Suprapubic skin (tissue), 4 donors: ENCODE results near the gene SPTB.

ENCODE experiments used
- EP300 ChIP-seq: sonication (generic); formaldehyde crosslinking; IDR thresholded peaks from one replicate; pipeline ENCODE4 v1.6.1; 2017; ENCODE audit warnings: antibody characterized with exemption
- POLR2A ChIP-seq, 2 donors: fragments of 450-650 bp; IDR thresholded peaks; one replicate each; pipeline ENCODE4 v1.6.1; 2017; ENCODE audit warnings: antibody characterized with exemption in 2 of 2, mild to moderate bottlenecking in 2 of 2, moderate library complexity in 2 of 2
- POLR2AphosphoS5 ChIP-seq, 3 donors: sonication (generic); formaldehyde crosslinking; IDR thresholded peaks; one replicate each; pipeline ENCODE4 v1.6.1; 2017; ENCODE audit warnings: antibody characterized with exemption in 3 of 3
- TF ChIP-seq, protein P1 (sequence below), 2 donors: fragments of 200-600 bp in 1 of 2; fragments of 450-650 bp in 1 of 2; sonication (generic) in 1 of 2; IDR thresholded peaks; one replicate each; pipeline ENCODE4 v1.5.1; 2016 to 2019; ENCODE audit warnings: antibody characterized with exemption in 2 of 2, mild to moderate bottlenecking in 1 of 2, moderate library complexity in 1 of 2

DNA sequence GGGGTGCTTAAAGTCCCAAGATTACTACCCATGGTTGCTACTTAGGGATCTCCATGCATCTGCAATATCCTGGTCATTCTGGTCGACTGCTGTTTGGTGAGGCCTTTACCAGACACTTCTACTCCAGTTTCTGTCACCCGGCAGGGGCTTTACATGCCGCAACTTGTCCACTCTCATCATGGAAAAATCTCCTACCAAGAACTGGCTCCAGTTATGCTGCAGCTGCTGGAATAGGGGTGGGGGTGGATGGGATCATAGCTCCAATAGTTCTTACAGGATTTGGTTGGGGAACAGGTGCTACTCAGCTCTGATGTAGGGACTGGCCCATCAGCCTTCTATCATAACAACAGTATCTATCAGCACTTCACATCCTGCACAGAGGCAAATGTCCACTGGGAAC lies 51.6 kb downstream of the SPTB start:
- no peak for TF ChIP-seq POLR2AphosphoS5 (IDR thresholded peaks at IDR 0.05)
- TF ChIP-seq, protein P1, sequence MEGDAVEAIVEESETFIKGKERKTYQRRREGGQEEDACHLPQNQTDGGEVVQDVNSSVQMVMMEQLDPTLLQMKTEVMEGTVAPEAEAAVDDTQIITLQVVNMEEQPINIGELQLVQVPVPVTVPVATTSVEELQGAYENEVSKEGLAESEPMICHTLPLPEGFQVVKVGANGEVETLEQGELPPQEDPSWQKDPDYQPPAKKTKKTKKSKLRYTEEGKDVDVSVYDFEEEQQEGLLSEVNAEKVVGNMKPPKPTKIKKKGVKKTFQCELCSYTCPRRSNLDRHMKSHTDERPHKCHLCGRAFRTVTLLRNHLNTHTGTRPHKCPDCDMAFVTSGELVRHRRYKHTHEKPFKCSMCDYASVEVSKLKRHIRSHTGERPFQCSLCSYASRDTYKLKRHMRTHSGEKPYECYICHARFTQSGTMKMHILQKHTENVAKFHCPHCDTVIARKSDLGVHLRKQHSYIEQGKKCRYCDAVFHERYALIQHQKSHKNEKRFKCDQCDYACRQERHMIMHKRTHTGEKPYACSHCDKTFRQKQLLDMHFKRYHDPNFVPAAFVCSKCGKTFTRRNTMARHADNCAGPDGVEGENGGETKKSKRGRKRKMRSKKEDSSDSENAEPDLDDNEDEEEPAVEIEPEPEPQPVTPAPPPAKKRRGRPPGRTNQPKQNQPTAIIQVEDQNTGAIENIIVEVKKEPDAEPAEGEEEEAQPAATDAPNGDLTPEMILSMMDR (IDR thresholded peaks at IDR 0.05): no peak
- TF ChIP-seq POLR2A (IDR thresholded peaks at IDR 0.05): no peak
- no peak for TF ChIP-seq EP300
